AG09319 (cell line): ENCODE results near the gene IGF1R.

Experiments used
- DNase-seq: peaks from one replicate; pipeline ENCODE4 v3.0.0-alpha.2; 2010; ENCODE audit warnings: low read depth; ENCODE audit errors: extremely low read depth
- TF ChIP-seq, protein P1 (sequence below): IDR thresholded peaks from 2 replicates; pipeline ENCODE4 v1.5.1; 2011; ENCODE audit warnings: low read depth, mild to moderate bottlenecking, inconsistent platforms, low read length, moderate library complexity

IGF1R gene

DNA sequence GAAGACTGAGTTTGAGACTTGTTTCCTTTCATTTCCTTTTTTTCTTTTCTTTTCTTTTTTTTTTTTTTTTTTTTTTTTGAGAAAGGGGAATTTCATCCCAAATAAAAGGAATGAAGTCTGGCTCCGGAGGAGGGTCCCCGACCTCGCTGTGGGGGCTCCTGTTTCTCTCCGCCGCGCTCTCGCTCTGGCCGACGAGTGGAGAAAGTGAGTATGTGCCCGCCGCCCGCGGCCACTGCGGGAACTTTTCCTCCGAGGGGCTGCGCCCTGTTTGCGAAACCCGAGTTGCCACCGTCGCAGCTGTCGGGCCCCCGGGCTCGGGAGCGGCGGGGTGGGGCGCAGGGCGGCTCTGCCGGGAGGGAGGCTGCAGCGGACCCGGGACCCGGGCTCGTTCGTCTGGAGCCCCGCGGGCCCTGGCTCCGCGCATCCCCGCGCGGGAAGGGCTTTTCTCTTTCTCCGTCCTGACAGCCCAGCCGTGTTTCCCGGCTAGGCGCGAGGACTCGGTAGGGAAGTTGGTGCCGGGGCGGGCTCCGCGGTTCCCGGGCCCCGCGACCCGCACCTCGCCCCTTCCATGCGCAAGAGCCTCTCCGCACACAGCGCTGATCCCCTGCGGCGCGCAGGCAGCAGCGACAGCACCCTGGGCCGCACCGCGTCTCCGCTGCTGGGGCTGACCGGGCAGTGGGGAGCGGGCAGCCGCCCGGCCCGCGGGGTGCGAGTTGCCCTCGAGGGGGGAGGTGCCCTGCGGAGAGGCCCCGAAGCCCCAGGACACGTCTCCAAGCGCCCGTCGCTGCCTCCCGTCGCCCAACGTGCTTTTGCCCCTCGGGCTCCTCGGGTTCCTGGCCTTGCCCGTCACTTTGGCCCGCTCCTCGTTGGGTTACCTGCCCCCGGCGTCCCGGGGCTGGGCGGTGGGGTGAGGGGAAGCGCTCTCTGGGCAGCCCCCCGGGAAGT is 1.4 kb downstream of the IGF1R start:
- TF ChIP-seq, protein P1, sequence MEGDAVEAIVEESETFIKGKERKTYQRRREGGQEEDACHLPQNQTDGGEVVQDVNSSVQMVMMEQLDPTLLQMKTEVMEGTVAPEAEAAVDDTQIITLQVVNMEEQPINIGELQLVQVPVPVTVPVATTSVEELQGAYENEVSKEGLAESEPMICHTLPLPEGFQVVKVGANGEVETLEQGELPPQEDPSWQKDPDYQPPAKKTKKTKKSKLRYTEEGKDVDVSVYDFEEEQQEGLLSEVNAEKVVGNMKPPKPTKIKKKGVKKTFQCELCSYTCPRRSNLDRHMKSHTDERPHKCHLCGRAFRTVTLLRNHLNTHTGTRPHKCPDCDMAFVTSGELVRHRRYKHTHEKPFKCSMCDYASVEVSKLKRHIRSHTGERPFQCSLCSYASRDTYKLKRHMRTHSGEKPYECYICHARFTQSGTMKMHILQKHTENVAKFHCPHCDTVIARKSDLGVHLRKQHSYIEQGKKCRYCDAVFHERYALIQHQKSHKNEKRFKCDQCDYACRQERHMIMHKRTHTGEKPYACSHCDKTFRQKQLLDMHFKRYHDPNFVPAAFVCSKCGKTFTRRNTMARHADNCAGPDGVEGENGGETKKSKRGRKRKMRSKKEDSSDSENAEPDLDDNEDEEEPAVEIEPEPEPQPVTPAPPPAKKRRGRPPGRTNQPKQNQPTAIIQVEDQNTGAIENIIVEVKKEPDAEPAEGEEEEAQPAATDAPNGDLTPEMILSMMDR: no peak
- no peak for DNase-seq

DNA sequence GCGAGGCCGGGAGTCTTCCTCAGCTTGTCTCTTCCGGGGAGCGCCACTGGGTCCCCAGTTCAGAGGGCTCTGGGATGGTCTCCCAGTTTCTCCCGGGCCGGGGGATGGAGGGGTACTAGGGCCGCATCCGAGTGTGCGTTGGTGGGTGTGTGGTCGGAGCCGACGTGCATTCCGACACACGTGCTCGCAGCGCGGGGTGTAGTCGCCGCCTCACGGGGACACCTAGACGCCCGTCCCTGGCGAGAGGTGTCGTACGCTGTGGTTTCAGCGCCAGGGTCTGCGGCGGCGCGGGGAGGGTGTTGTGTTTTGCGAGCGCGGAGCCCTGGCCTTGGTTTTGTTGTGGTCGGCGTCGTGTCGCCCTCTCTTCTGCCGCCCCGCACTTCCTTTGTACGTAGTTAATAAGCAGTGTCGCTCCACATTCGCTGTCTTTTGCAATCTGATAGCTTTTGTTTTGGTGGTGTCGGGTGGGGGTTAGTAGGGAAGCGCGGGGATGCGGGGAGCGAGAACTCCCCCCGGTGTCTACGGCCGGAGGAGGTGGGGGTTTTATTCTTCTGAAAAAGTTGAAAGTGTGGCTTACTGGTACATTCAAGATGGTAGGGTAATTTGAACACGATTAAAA is 2.2 kb downstream of the IGF1R start:
- DNase-seq: no peak
- TF ChIP-seq, protein P1: no peak

DNA sequence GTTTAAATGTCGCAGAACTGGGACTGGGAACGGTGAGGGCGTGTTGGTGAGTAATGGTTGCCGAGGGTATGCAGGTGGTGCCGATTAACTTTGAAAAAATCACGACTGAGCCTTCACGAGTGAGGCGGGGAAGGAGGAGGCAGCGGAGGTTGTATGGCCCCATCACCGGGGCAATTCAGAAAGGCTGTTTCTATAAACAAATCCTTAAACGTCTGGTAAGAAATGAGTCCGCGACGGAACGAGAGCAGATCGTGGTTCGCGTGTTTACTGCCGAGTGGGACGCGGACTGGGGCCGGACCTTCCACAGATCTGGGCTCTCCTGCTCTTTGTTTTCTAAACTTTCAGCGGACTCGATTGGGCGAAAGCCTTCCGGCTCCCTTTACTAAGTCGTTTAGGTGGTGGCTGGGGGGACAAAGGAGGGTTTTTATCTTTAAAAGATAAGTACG is 2.7 kb downstream of the IGF1R start:
- TF ChIP-seq, protein P1: no peak

DNA sequence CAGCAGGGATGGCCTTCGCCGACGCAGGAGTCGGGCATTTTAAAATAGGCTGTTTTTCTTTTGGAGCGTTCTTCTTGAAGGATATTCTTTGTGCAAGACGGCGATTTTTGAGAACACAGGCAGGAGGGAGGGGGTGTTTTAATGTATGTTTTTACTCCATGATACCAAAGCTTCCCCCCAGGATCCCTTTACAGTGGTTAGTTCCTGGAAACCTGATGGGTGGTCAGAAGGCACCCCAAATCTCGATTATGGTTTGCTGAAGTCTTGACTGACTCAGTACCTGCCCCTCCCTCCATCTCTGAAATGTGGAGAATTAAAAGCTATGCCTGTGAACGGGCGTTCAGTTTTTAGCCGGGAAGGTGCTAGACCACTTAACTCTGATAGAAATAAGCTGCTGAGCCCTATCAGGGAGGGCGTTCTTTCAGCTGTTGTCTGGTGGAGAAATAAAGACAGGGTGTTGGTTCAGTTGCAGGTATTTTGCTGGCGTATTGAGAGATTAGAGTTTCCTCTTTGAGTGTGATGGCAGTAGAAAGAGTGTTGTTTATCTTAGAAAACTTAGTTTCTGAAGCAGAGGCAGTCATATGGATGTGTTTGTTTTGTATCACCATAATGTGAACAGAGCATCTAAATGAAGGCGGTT is 3.4 kb downstream of the IGF1R start:
- DNase-seq: no peak
- TF ChIP-seq, protein P1: no peak

More for the DNA sequence above, 2.7 kb downstream of the IGF1R start:
- DNase-seq: no peak

DNA sequence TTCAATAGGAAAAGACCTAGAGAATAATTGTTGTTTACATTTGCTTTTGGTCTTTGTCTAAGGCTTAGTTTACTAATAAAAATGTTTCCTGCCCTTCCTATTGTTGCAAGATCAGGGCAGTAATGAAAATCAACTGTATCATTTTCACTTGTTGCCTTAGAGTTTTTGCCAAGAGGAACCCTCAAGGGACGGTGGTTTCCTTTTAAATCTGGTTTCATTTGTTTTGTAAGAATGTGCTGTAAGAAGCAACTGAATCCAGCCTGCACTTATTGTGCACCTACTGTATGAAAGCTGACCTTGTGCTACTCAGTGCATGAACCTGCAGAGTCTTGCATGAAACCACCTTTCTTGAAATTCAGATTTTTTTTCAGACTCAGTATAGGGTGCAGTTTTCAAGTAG is 5.3 kb downstream of the IGF1R start:
- TF ChIP-seq, protein P1: no peak
- DNase-seq: no peak

DNA sequence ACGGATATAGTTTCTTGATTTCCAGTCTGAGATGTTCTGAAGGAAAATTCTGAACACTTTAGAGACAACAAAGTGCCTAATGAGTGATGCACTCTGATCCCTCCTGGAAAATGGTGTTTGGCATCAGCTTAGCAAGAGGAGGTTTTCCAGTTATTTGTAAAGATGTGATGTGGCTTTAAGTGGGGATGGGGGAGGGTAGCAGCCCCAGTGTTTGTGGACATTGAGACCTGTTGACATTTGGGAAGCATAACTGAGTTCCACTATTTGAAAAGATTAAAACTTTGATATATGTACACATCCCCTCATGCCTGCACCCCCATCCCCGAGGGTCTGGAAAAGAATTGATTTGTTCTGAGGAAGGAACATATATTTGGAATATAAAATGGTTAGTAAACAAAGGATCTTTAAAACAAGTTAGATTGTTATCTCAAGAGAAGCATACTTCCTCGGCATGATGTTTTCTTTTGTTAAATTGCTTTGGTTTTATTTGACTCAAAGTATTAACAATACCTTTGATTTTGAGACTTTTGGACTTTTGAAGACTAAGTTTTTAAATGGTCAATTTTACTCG is 6.5 kb downstream of the IGF1R start:
- TF ChIP-seq, protein P1: no peak
- DNase-seq: no peak
